GM10248 (cell line): ENCODE measurements around the gene CLEC3B.

Experiments used
- CTCF ChIA-PET: fragments of 300-600 bp; sonication (Branson Sonifier 250); formaldehyde crosslinking; extraction: SDS; loops from one replicate; lab custom pipeline; 2021; ENCODE audit warnings: antibody characterized with exemption; lab: Yijun Ruan, JAX
- POLR2A ChIA-PET: fragments of 350-650 bp; sonication (Branson Sonifier 250); formaldehyde crosslinking; extraction: SDS; loops from one replicate; lab custom pipeline; 2020; ENCODE audit warnings: antibody characterized with exemption; lab: Yijun Ruan, JAX
- DNase-seq: peaks from one replicate; pipeline ENCODE4 v3.0.0; 2012; ENCODE audit errors: extremely low spot score
- TF ChIP-seq, protein P1 (sequence below): IDR thresholded peaks from 2 replicates; pipeline ENCODE4 v1.5.1; 2012; ENCODE audit warnings: mild to moderate bottlenecking, low read depth; ENCODE audit errors: extremely low read depth, missing control alignments, control extremely low read depth

CLEC3B gene

DNA sequence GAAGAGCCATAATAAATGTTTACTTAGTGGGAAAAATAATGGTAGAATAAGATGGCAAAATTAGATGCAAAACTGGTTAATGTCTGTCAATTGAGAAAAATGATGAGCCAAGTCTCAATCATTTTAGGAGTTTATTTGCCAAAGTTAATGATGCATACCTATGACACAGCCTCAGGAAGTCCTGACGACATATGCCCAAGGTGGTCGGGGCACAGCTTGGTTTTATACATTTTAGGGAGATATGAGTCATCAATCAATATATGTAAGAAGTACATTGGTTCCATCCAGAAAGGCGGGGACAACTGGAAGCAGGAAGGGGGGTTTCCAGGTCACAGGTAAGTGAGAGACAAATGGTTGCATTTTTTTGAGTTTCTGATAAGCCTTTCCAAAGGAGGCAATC, 31.5 kb downstream of the CLEC3B start:
- DNase-seq = no peak
- CTCF ChIA-PET = interaction anchor here (10.8 kb wide), 1 partner anchor 17 kb away, joined by 125 read pairs; no protein-coding TSS in a partner anchor
- TF ChIP-seq, protein P1, sequence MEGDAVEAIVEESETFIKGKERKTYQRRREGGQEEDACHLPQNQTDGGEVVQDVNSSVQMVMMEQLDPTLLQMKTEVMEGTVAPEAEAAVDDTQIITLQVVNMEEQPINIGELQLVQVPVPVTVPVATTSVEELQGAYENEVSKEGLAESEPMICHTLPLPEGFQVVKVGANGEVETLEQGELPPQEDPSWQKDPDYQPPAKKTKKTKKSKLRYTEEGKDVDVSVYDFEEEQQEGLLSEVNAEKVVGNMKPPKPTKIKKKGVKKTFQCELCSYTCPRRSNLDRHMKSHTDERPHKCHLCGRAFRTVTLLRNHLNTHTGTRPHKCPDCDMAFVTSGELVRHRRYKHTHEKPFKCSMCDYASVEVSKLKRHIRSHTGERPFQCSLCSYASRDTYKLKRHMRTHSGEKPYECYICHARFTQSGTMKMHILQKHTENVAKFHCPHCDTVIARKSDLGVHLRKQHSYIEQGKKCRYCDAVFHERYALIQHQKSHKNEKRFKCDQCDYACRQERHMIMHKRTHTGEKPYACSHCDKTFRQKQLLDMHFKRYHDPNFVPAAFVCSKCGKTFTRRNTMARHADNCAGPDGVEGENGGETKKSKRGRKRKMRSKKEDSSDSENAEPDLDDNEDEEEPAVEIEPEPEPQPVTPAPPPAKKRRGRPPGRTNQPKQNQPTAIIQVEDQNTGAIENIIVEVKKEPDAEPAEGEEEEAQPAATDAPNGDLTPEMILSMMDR = no peak

DNA sequence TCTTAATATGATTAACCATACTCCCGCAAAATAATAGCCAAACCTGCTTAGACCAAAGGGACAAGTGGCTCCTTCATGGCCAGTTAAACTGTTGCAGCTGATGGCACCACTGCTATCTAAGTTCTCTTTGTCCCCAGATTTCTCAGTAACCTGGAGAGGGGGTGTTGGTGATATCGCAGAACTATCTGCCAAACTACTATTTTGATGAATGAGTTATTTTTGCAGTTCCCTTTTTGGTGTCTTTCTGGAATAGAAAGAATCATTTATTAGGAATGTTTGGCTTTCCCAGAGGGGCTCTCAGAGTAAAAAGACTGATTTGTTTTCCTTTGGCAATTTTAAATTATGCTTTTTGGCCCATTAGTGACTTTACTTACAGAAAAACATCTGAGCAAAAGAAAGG, 33.0 kb downstream of the CLEC3B start:
- no peak for DNase-seq
- TF ChIP-seq, protein P1 = no peak
- ChIA-PET CTCF (interaction anchor here (10.8 kb wide), 1 partner anchor 18 kb away, joined by 125 read pairs; no protein-coding TSS in a partner anchor), POLR2A (no interaction called here)

More for the DNA sequence above, 31.5 kb downstream of the CLEC3B start:
- POLR2A ChIA-PET = no interaction called here

DNA sequence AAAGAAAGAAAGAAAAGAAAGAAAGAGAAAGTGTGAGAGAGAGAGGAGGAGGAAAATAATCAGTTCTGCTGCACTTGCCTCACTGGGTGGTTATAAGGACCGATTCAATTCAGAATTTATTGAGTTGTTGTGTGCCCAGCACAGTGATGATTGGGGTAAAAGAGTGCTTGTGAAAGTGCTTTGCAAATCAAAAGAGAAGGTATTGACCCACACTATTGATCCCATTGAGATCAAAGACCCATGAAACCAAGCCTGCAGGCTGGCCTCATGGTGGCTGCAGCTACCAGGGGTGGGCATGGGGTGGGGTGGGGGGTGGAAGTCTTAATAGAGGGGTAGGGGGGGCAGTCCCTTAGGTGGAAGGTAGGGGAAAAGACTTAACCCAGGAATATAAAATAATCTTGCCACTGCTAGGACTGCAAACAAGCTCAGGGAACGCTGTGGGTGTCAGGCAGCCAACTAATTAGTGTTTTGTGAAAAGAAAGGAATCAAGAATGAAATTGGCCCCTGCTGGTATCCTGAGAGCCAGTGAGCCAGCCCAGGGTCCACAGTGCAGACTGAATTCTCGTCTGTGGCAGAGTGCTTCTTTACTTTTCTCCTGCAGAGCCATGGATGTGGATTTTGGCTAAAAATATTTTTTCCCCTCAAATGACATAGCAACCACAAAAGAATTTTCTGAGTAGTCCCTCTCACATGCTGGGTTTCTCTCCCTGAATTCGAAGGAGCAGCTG, 34.2 kb downstream of the CLEC3B start:
- TF ChIP-seq, protein P1 = no peak
- POLR2A ChIA-PET = interaction anchor here (0.6 kb wide), 1 partner anchor 9 kb away, joined by 3 read pairs; no protein-coding TSS in a partner anchor
- CTCF ChIA-PET = no interaction called here
- no peak for DNase-seq

DNA sequence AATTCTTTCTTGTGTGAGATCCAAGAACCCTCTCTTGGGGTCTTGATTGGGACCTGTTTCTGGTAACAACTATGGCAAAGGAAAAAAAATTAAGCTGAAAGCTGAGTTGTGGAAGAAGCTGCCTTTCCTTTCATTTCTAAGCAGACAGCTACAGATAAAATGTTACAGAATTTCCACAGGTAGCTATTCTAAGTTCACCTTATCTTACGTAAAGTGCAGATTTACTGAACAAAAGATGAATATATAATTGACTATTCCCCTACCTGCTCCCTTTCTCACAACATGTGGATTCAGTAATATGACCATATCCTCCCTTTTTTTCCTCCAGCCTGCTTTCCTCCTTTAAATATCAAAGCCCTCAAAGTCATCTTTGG, 36.6 kb downstream of the CLEC3B start:
- ChIA-PET POLR2A (no interaction called here), CTCF (interaction anchor here (1.5 to 1.6 kb wide), 2 partner anchors 13 to 24 kb away, joined by 3 to 4 read pairs; no protein-coding TSS in a partner anchor)
- TF ChIP-seq, protein P1 = no peak
- DNase-seq = no peak

DNA sequence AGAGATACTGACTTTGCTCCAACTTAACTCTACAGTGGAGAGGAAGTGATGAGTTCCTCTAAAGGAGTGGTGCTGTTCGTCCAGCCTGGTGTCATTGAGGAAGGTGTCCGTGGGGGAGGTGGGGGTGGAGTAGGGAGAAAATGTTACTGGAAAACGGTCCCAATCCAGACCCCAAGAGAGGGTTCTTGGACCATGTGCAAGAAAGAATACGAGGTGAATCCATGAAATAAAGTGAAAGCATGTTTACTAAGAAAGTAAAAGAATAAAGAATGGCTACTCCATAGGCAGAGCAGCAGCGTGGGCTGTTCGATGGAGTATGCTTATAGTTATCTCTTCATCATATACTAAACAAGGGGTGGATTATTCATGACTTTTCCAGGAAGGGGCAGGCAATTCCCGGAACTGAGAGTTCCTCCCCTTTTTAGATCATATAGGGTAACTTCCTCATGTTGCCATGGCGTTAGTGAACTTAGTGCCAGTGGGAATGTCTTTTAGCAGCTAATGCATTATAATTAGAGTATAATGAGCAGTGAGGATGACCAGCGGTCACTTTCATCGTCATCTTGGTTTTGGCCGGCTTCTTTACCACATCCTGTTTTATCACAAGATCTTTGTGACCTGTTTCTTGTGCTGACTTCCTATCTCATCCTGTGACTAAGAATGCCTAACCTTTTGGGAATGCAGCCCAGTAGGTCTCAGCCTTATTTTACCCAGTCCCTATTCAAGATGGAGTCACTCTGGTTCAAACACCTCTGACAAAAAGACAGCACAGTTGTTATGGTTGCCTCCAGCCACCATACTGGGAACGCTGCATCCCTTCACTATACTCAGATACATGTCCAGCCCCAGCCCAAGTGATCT, 38.6 kb downstream of the CLEC3B start:
- no peak for DNase-seq
- CTCF ChIA-PET = interaction anchor here (1.0 to 1.5 kb wide), 2 partner anchors 8 to 20 kb away, joined by 3 read pairs; no protein-coding TSS in a partner anchor
- TF ChIP-seq, protein P1 = no peak
- POLR2A ChIA-PET = no interaction called here

DNA sequence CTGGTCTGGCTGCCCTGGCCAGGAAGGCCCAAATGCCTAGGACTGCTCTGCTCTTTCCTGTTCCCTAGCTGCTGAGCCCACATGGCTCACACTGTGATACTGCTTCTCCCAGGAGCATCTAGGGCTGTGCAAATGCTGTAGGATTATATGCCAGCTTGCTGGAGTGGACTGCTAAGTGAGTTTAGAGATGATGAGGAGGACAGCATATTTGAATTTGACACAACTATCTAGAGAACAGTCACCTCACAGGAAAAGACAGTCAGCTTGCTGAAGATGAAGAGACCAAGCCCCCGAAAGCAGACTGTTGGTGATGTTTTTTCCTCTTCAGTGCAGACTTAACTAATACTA, 39.2 kb downstream of the CLEC3B start:
- ChIA-PET POLR2A (no interaction called here), CTCF (interaction anchor here (0.9 to 1.5 kb wide), 3 partner anchors 9 to 20 kb away, joined by 3 read pairs; no protein-coding TSS in a partner anchor)
- no peak for DNase-seq
- TF ChIP-seq, protein P1 = no peak
